Lower leg skin (tissue), 4 donors: Measurements from ENCODE around the gene ZEB2. TPM values are rescaled to one million over a fixed set of nuclear protein-coding genes. Genes with fewer than 3 reads are reported as not detected.

ENCODE experiments used
- DNase-seq, 2 donors: peaks; one replicate each; pipeline ENCODE4 v3.0.0-alpha.2; 2019; ENCODE audit warnings: low spot score in 2 of 2
- H3K4me3 ChIP-seq: fragments of 200-600 bp; sonication (generic); 2 replicates; pipeline ENCODE4 v1.5.1; 2017; ENCODE audit warnings: mild to moderate bottlenecking, low read depth; ENCODE audit not compliant: poor library complexity, severe bottlenecking
- POLR2A ChIP-seq, 2 donors: fragments of 450-650 bp; IDR thresholded peaks; one replicate each; pipeline ENCODE4 v1.6.1; 2016 to 2017; ENCODE audit warnings: antibody characterized with exemption in 2 of 2, mild to moderate bottlenecking in 1 of 2, moderate library complexity in 1 of 2
- WGBS, 2 donors: methylation state at CpG; one replicate each; pipeline ENCODE4 v1.1.5; 2018; 5-methylcytosine and 5-hydroxymethylcytosine counted together
- intact Hi-C: fragments of 100-400 bp; cut with DNase I; formaldehyde crosslinking; loops from one replicate; pipeline ENCODE4 v1.15.0; 2023; ENCODE audit warnings: low total_unique reads
- total RNA-seq, 4 donors: library from RNA; depleted of rRNA; stranded (reverse); fragments of >200 nt; gene quantifications; one replicate each; pipeline ENCODE4 v1.1.0, GENCODE V29; 2016
- TF ChIP-seq, protein P1 (sequence below), 3 donors: fragments of 450-650 bp; IDR thresholded peaks; one replicate each; pipeline ENCODE4 v1.5.1; 2016; ENCODE audit warnings: antibody characterized with exemption in 3 of 3, mild to moderate bottlenecking in 3 of 3, moderate library complexity in 2 of 3

Gene ZEB2
- total RNA-seq, 4 donors from 2014 or later, result 13.8 to 38.8 (median 30.3) TPM

DNA sequence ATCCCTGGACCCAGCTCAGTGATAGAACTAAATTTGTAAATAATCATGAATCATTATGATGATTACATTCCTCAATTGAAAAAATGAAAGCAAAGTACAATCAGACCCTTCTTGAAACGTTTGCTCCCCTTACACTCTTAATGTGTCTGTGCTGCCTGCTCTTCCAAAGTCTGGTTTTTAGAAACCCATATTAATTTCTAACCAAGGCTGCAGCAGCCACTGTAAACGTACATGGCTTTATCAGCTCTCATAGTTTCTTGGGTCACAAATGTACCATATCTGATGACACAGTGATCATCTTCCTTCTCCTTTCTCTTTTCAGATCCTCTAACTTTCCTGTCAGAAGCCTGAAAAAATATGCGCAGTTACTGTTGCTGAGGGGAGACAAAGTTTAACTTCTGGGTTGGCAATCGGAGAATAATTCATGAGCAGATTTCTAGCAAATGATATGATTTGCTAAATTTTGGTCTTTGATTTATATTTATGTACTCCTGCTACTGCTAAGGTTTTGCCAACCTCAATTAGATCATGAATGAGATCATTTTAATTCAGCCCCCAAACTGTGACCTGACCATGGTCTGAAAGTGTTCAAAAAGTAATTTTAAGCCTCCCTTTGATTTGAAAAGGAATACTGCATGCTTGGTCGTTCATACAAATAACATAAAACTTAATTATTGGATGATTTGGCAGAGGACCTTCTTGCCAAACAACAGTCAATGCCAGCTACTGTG lies 12.3 kb downstream of the ZEB2 start:
- intact Hi-C loops, result no loop called here
- TF ChIP-seq, protein P1, sequence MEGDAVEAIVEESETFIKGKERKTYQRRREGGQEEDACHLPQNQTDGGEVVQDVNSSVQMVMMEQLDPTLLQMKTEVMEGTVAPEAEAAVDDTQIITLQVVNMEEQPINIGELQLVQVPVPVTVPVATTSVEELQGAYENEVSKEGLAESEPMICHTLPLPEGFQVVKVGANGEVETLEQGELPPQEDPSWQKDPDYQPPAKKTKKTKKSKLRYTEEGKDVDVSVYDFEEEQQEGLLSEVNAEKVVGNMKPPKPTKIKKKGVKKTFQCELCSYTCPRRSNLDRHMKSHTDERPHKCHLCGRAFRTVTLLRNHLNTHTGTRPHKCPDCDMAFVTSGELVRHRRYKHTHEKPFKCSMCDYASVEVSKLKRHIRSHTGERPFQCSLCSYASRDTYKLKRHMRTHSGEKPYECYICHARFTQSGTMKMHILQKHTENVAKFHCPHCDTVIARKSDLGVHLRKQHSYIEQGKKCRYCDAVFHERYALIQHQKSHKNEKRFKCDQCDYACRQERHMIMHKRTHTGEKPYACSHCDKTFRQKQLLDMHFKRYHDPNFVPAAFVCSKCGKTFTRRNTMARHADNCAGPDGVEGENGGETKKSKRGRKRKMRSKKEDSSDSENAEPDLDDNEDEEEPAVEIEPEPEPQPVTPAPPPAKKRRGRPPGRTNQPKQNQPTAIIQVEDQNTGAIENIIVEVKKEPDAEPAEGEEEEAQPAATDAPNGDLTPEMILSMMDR (IDR thresholded peaks at IDR 0.05), result no peak
- no peak for TF ChIP-seq POLR2A (IDR thresholded peaks at IDR 0.05)
- 28 to 33% methylated on average over 5 of the region's 5 CpGs for WGBS, 2 donors
- DNase-seq, result no peak
- H3K4me3 ChIP-seq, result no peak overlapping the region

DNA sequence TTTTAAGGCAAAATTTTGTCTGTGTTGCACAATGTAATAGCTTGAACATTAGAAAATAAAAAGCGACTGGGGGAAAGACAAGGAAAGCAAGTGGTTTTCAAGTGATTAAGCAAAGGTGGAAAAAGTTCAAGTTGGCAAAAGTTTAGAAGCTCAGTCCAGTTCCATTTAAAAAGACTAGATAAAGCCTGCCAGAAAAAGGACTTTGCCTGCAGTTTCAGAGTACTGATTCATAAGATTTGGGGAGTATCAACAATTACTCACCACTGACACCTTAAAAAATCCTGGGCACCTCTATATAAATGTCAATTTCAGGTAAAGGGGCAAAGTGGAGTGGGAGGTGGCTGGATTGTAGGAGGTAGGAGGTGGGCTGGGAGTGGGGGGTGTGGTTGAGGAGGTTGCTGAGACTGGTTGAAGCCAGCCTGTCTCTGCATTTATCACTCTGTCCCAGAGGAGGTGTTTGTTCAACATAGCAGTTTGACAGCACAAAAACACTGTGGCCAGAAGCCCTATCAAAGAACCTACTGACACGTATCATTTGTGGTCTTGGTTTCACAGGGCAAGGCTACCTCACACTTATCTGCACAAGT lies 14.6 kb downstream of the ZEB2 start:
- intact Hi-C loops, result no loop called here
- no peak for DNase-seq
- WGBS, 2 donors, result 29 to 43% methylated on average over 2 of the region's 2 CpGs
- no peak for TF ChIP-seq POLR2A (IDR thresholded peaks at IDR 0.05)
- TF ChIP-seq, protein P1 (IDR thresholded peaks at IDR 0.05), result no peak
- H3K4me3 ChIP-seq, result no peak overlapping the region

DNA sequence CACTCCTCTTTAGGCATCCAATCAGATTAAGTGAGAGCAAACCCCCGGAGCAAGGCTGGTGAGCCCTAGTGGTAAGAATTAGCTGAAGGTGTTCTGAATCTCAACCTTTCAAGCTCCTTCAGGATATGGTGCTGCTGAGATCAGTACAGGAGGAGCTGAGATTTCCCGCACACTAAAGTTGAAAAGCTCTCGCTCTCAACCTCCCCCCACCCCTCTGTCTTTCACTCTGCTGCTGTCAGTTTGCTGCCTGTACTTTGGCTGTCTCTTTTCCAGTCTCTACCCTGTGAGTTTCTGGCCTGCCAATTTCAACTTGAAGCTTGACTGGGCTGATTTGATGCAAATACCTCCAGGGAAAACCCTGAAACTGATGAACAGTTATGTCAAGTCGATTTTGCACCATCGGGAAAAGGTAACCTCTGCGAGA lies 15.7 kb downstream of the ZEB2 start:
- TF ChIP-seq POLR2A (IDR thresholded peaks at IDR 0.05), result no peak
- TF ChIP-seq, protein P1 (IDR thresholded peaks at IDR 0.05), result no peak
- intact Hi-C loops, result no loop called here
- no peak overlapping the region for H3K4me3 ChIP-seq
- DNase-seq, result no peak
- WGBS, 2 donors, result 28 to 40% methylated on average over 6 of the region's 6 CpGs

DNA sequence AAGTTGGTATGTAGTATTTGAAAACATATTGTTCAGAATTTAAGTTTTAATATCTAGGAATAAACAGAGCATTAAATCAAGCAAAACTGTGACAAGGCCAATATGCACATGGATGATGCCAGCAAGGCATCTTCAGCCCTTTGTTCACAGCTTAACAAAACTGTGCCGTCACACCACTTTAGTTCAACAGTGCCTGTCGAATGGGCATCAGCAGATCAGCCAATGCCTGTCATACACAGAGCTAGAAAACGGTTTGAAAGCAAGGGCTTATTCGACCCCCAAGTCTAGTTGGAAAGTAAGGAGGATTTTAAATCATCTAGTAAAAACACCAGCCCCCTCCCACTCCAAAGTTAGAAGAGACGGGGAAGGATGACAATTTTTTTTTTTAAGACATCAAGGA lies 16.7 kb downstream of the ZEB2 start:
- TF ChIP-seq, protein P1 (IDR thresholded peaks at IDR 0.05), result no peak
- TF ChIP-seq POLR2A (IDR thresholded peaks at IDR 0.05), result no peak
- DNase-seq, result no peak
- 49 to 52% methylated on average over 5 of the region's 5 CpGs for WGBS, 2 donors
- intact Hi-C loops, result no loop called here
- no peak overlapping the region for H3K4me3 ChIP-seq

DNA sequence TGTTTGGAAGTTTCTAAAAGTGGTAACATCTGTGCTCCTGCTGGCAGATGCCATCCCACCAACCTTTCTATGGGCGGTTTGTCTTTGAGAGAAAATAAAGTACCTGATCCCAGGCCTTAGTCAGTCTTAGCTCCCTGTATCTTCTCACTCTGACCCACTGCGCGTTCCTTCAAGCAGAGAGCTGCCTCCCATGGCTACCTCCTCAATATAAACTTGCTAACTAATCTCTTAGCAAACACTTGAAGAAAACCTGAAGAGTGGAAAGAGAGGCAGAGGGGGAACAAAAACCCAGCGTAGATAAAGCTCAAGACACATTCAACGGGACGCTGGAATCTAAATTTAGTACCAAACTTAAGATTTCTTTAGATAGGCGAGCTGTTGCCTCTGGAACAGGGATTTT lies 17.6 kb downstream of the ZEB2 start:
- DNase-seq, result no peak
- intact Hi-C loops, result no loop called here

More for the DNA sequence above, 17.6 kb downstream of the ZEB2 start:
- H3K4me3 ChIP-seq, result no peak overlapping the region
- TF ChIP-seq POLR2A (IDR thresholded peaks at IDR 0.05), result no peak
- TF ChIP-seq, protein P1 (IDR thresholded peaks at IDR 0.05), result no peak
- 64 to 70% methylated on average over 7 of the region's 7 CpGs for WGBS, 2 donors
